Cardiac muscle cell (in vitro differentiated cells and primary cell): ENCODE measurements around the gene LDLRAD2. TPM values are rescaled to one million over a fixed set of nuclear protein-coding genes. Genes with fewer than 3 reads are reported as not detected.

ENCODE experiments used
- DNase-seq, 2 donors: peaks; one replicate each; pipeline versions ENCODE4 v3.0.0 to v3.0.0-alpha.2; 2010 to 2017; ENCODE audit warnings: low read depth in 1 of 2, low spot score in 1 of 2
- H3K27ac ChIP-seq: fragments of 200-600 bp; sonication (generic); 2 replicates; pipeline ENCODE4 v1.5.1; 2016
- H3K27me3 ChIP-seq: fragments of 200-600 bp; sonication (generic); 2 replicates; pipeline ENCODE4 v1.6.0; 2016; ENCODE audit warnings: control low read depth
- H3K36me3 ChIP-seq: fragments of 200-600 bp; sonication (generic); 2 replicates; pipeline ENCODE4 v1.5.1; 2016; ENCODE audit warnings: control low read depth
- H3K4me1 ChIP-seq: fragments of 200-600 bp; sonication (generic); 2 replicates; pipeline ENCODE4 v1.8.1; 2017; ENCODE audit warnings: low read depth, mild to moderate bottlenecking, mixed run types
- H3K4me3 ChIP-seq: fragments of 200-600 bp; sonication (generic); 2 replicates; pipeline ENCODE4 v1.5.1; 2016; ENCODE audit warnings: mild to moderate bottlenecking
- H3K9me3 ChIP-seq: fragments of 200-600 bp; sonication (generic); 2 replicates; pipeline ENCODE4 v1.5.1; 2017; ENCODE audit warnings: low read depth, mild to moderate bottlenecking, control low read depth
- polyA plus RNA-seq: library from polyadenylated mRNA; unstranded; fragments of >200 nt; fragmentation: Nextera tagmentation; extraction: Ambion mirVana; gene quantifications from 2 replicates; pipeline ENCODE4 v1.2.1, GENCODE V29; 2016
- total RNA-seq: library from RNA; depleted of rRNA; stranded (reverse); fragments of >200 nt; gene quantifications from 2 replicates; pipeline ENCODE4 v1.2.3, GENCODE V29; 2016
- TF ChIP-seq, protein P1 (sequence below): IDR thresholded peaks from 2 replicates; pipeline ENCODE4 v1.5.1; 2012; ENCODE audit warnings: low read depth, mild to moderate bottlenecking, low read length

LDLRAD2 gene
- total and polyA plus RNA-seq, 2 experiments from 2014 or later, result 0.77 to 3.4 TPM

DNA sequence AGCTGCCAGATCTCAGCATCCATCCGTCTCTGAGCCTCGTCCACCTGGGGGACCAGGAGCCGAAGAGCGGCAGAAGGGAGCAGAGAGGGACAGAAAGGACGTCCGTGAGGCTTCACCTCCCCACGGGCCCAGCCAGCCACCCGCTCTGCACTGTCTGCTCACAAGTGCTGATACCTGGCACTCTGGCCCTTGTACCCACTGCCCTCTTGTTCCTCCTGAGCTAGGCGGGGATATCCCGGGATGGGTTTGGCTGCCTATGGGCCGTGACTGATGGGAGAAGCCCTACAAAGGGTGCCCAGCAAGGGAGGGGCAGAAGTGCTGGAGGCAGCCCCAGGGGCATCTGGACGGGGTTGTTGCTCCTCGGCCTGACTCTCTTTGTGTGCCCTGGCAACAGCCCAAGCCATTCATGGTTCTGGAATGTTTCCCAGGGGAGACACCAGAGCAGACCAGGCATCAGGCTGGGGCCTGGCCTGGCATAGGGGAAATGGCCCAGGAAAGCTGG, 57.6 kb downstream of the LDLRAD2 start:
- Histone ChIP-seq H3K4me1 (peaks cover 5% of the 10 kb centered on the region), H3K4me3 (no peak overlapping the region), H3K27ac (no peak overlapping the region), H3K36me3 (peaks cover 41% of the 10 kb centered on the region), H3K27me3 (no peaks in the 10 kb centered on the region), H3K9me3 (no peaks in the 10 kb centered on the region)
- TF ChIP-seq, protein P1, sequence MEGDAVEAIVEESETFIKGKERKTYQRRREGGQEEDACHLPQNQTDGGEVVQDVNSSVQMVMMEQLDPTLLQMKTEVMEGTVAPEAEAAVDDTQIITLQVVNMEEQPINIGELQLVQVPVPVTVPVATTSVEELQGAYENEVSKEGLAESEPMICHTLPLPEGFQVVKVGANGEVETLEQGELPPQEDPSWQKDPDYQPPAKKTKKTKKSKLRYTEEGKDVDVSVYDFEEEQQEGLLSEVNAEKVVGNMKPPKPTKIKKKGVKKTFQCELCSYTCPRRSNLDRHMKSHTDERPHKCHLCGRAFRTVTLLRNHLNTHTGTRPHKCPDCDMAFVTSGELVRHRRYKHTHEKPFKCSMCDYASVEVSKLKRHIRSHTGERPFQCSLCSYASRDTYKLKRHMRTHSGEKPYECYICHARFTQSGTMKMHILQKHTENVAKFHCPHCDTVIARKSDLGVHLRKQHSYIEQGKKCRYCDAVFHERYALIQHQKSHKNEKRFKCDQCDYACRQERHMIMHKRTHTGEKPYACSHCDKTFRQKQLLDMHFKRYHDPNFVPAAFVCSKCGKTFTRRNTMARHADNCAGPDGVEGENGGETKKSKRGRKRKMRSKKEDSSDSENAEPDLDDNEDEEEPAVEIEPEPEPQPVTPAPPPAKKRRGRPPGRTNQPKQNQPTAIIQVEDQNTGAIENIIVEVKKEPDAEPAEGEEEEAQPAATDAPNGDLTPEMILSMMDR, result no peak
- peak in 1 of 2 donors; percentile 84 for DNase-seq

DNA sequence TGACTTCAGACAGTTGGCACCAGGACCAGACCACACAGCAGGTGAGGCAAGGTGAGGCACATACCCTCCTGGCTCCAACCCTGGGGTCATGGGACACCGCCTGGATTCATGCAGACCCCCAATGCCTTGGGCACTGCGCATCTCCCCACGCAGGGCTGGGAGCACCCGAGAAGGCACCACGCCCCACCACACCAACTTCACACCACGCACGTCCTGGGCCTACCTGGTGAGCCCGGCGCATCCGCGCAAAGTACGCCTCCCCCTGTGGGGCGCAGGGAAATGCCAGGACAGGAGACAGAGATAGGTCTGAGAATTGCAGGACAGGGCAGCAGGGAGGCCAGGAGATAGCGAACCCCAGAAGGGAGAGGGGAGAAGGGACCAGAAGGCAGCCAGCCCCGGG, 58.5 kb downstream of the LDLRAD2 start:
- peaks cover 46% of the 10 kb centered on the region for H3K36me3 ChIP-seq
- TF ChIP-seq, protein P1, result no peak

DNA sequence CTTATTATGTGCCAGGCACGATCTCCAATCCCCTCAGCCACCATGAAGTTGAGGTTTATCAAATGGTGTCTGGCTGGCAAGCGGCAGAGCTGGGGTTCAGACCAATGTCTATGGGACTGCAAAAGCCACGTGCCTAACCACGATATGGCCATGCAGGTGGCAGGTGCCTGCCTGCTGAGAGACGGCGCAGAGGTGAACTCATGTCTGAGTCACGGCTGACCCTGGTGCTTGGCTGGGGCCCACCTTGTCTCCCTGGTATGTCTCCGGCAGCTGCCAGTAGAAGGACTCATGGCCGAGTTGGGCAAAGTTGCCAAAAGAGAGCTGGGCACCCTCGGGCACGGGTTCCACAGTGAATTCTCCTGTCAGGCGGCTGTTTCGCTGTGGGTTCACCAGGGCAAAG, 59.9 kb downstream of the LDLRAD2 start:
- Histone ChIP-seq H3K36me3 (peaks cover 50% of the 10 kb centered on the region), H3K27me3 (no peaks in the 10 kb centered on the region), H3K4me1 (no peaks in the 10 kb centered on the region), H3K9me3 (no peaks in the 10 kb centered on the region), H3K27ac (no peak overlapping the region), H3K4me3 (no peak overlapping the region)
- DNase-seq, result no peak
- TF ChIP-seq, protein P1, result no peak

More for the DNA sequence above, 58.5 kb downstream of the LDLRAD2 start:
- H3K27ac ChIP-seq, result no peak overlapping the region
- H3K9me3 ChIP-seq, result no peaks in the 10 kb centered on the region
- no peak for DNase-seq
- H3K4me1 ChIP-seq, result peaks cover 5% of the 10 kb centered on the region
- H3K4me3 ChIP-seq, result no peak overlapping the region
- no peaks in the 10 kb centered on the region for H3K27me3 ChIP-seq

DNA sequence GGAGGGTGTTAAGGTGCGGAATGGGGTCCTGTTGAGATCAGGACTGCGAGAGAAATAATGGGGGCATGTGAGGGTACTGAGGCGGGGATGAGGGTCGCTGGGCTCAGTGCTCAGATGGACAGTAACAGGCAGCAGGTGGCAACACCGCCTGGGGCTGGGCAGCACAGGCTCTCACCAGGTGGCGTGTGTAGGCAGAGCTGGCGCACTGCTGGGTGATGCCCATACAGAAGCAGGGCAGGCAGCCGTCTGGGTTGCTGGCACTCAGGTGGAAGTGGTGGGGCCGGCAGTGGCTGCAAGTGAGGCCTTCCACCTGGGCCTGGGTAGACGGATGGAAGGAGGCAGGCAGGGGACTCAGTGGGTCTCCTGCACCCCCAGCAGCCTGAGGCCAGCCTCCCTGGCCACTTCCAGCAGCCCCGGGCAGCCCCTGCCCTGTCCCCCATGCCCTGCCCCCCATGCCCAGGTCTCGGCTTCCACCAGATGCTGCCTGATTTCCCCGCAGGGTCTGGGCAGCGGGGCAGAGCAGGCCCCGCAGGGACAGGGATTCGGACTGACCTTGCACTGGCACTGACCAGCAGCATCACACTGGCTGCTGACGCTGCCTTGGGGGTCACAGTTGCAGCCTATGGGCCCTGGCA, 60.5 kb downstream of the LDLRAD2 start:
- no peak for DNase-seq
- no peaks in the 10 kb centered on the region for H3K27me3 ChIP-seq
- H3K4me3 ChIP-seq, result no peak overlapping the region
- no peaks in the 10 kb centered on the region for H3K4me1 ChIP-seq
- H3K9me3 ChIP-seq, result no peaks in the 10 kb centered on the region
- no peak overlapping the region for H3K27ac ChIP-seq
- TF ChIP-seq, protein P1, result no peak
- peaks cover 50% of the 10 kb centered on the region for H3K36me3 ChIP-seq

DNA sequence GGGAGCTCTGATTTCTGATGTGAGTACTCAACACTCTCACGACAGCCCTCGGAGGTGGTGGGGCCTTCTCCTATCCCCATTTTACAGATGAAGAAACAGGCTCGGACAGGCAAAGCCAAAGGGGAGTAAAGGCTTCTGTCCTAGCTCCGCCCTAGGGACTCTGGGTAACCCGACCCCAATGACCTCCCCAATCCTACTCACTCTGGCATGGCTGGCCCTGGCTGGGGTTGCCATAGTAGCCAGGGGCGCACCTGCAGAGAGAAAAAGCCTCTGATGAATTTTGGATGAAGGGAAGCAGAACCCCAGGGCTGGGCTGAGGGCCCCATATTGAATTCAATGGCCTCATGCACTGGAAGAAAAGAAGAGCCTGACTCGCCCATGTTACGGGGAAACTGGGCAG, 61.1 kb downstream of the LDLRAD2 start:
- Histone ChIP-seq H3K9me3 (no peaks in the 10 kb centered on the region), H3K27me3 (no peaks in the 10 kb centered on the region), H3K36me3 (peaks cover 50% of the 10 kb centered on the region), H3K4me1 (no peaks in the 10 kb centered on the region), H3K27ac (no peak overlapping the region), H3K4me3 (no peak overlapping the region)
- TF ChIP-seq, protein P1, result no peak
- DNase-seq, result no peak
